Subcutaneous preadipocyte (primary cell): ENCODE data around the gene MRPS30. TPM values are rescaled to one million over a fixed set of nuclear protein-coding genes. Genes with fewer than 3 reads are reported as not detected.

Experiments used
- total RNA-seq: library from RNA; depleted of rRNA; stranded (reverse); fragments of >200 nt; gene quantifications from 2 replicates; pipeline ENCODE4 v1.2.3, GENCODE V29; 2012

The MRPS30 gene
- total RNA-seq, result 84.5 and 87.0 TPM in 2 replicates

GRCh38 chr5:44808435-44809214 is at the start of gene MRPS30:
Gene MRPS30 (plus strand): TSS chr5:44808947. CDS start chr5:44808963, 16 bp downstream.

